ENCODE measurements around the gene C1orf141. TPM values are rescaled to one million over a fixed set of nuclear protein-coding genes. Genes with fewer than 3 reads are reported as not detected.

C1orf141 gene
- total RNA-seq, 1 donor from 2014 or later = not detected

- Mint-ChIP-seq H3K27me3 (ENCODE audit: low read depth) (no peaks in the 10 kb centered on the region), H3K27ac (ENCODE audit: unreplicated experiment) (peak overlapping the region; percentile 92)
These were observed 73.5 kb downstream of the C1orf141 start for GRCh38 chr1:67061266-67061665.

GRCh38 chr1:67060811-67061218 is 74.0 kb downstream of the C1orf141 start:
- H3K4me3 Mint-ChIP-seq (ENCODE audit: unreplicated experiment) = no peak overlapping the region
- no peaks in the 10 kb centered on the region for H3K9me3 Mint-ChIP-seq (ENCODE audit: low read depth)
- no peaks in the 10 kb centered on the region for H3K36me3 Mint-ChIP-seq (ENCODE audit: low read depth)
- H3K4me1 Mint-ChIP-seq (ENCODE audit: low read depth) = peaks cover 15% of the 10 kb centered on the region
- H3K27me3 Mint-ChIP-seq (ENCODE audit: low read depth) = no peaks in the 10 kb centered on the region
- H3K27ac Mint-ChIP-seq (ENCODE audit: unreplicated experiment) = peak overlapping the region; percentile 92
- no peak for DNase-seq (ENCODE audit: low spot score)
- TF ChIP-seq CTCF (IDR thresholded peaks at IDR 0.05) = no peak

More at GRCh38 chr1:67061266-67061665, 73.5 kb downstream of the C1orf141 start:
- no peak for TF ChIP-seq CTCF (IDR thresholded peaks at IDR 0.05)
- Mint-ChIP-seq H3K36me3 (ENCODE audit: low read depth) (no peaks in the 10 kb centered on the region), H3K4me3 (ENCODE audit: unreplicated experiment) (no peak overlapping the region), H3K4me1 (ENCODE audit: low read depth) (peaks cover 15% of the 10 kb centered on the region), H3K9me3 (ENCODE audit: low read depth) (no peaks in the 10 kb centered on the region)
- DNase-seq (ENCODE audit: low spot score) = no peak

- DNase-seq (ENCODE audit: low spot score) = no peak
- H3K9me3 Mint-ChIP-seq (ENCODE audit: low read depth) = no peaks in the 10 kb centered on the region
- H3K4me3 Mint-ChIP-seq (ENCODE audit: unreplicated experiment) = no peak overlapping the region
- no peak for TF ChIP-seq CTCF (IDR thresholded peaks at IDR 0.05)
- no peaks in the 10 kb centered on the region for H3K36me3 Mint-ChIP-seq (ENCODE audit: low read depth)
- no peaks in the 10 kb centered on the region for H3K27me3 Mint-ChIP-seq (ENCODE audit: low read depth)
- peaks cover 21% of the 10 kb centered on the region for H3K4me1 Mint-ChIP-seq (ENCODE audit: low read depth)
- no peak overlapping the region for H3K27ac Mint-ChIP-seq (ENCODE audit: unreplicated experiment)
These were observed 75.4 kb downstream of the C1orf141 start for GRCh38 chr1:67059346-67059745.

GRCh38 chr1:67058761-67059160 is 76.0 kb downstream of the C1orf141 start:
- Mint-ChIP-seq H3K9me3 (ENCODE audit: low read depth) (no peaks in the 10 kb centered on the region), H3K4me3 (ENCODE audit: unreplicated experiment) (no peak overlapping the region), H3K27ac (ENCODE audit: unreplicated experiment) (no peak overlapping the region), H3K4me1 (ENCODE audit: low read depth) (peaks cover 22% of the 10 kb centered on the region), H3K27me3 (ENCODE audit: low read depth) (no peaks in the 10 kb centered on the region), H3K36me3 (ENCODE audit: low read depth) (no peaks in the 10 kb centered on the region)
- no peak for DNase-seq (ENCODE audit: low spot score)
- no peak for TF ChIP-seq CTCF (IDR thresholded peaks at IDR 0.05)

- peaks cover 22% of the 10 kb centered on the region for H3K4me1 Mint-ChIP-seq (ENCODE audit: low read depth)
- no peaks in the 10 kb centered on the region for H3K27me3 Mint-ChIP-seq (ENCODE audit: low read depth)
- H3K9me3 Mint-ChIP-seq (ENCODE audit: low read depth) = no peaks in the 10 kb centered on the region
- no peak for TF ChIP-seq CTCF (IDR thresholded peaks at IDR 0.05)
- no peak for DNase-seq (ENCODE audit: low spot score)
- no peak overlapping the region for H3K4me3 Mint-ChIP-seq (ENCODE audit: unreplicated experiment)
- H3K27ac Mint-ChIP-seq (ENCODE audit: unreplicated experiment) = no peak overlapping the region
- H3K36me3 Mint-ChIP-seq (ENCODE audit: low read depth) = no peaks in the 10 kb centered on the region
These were observed 76.5 kb downstream of the C1orf141 start for GRCh38 chr1:67058242-67058641.

Data from chondrocyte (in vitro differentiated cells).